ENCODE measurements around the gene RPP30. TPM values are rescaled to one million over a fixed set of nuclear protein-coding genes. Genes with fewer than 3 reads are reported as not detected.

RPP30 gene
- polyA plus RNA-seq (2013, experiment 1 of 2; ENCODE audit: insufficient read length): 43.1 TPM
- polyA plus RNA-seq (2013, experiment 2 of 2; ENCODE audit: insufficient read length): 43.7 TPM

DNA sequence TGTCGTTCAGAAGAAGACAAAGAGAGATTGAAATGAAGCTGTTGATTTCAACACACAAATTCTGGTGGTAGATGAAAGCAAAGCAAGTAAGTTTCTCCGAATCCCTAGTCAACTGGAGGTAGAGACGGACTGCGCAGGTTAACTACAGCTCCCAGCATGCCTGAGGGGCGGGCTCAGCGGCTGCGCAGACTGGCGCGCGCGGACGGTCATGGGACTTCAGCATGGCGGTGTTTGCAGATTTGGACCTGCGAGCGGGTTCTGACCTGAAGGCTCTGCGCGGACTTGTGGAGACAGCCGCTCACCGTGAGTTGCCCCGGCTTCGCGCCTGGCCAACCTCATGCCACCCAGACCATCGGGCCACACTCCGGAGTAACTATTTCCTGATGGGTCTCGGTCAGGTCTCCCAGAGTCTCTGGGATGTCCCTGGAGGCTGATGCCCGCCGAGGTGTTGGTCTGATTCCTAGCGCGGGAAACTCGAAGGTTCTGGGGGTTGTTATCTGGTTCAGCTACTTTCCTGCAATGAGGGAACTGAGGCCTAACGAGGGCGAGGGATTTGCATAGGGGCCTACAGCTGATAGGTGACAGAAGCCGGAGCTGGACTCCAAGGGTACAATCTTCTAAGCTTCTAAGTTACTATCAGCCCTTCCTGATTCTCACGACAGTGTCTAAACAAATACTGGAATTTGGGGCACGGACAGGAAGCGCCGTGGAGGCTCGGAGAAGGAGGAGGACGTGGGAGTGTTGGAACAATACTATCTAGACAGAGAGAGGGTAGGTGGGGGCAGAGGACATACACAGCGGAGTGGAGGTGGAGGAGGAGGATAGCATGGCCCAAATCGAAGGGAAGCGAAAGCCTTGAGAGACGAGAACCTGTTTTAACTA, at the start of gene RPP30:
TSS of gene RPP30 (plus strand) at position 209 of the 882 bp plus-strand sequence. CDS start at position 222, 13 bp downstream.
- peak; percentile 71 for DNase-seq

- no peak for DNase-seq
Measured at GRCh38 chr10:90822508-90822907, 49.3 kb upstream of the RPP30 start.

GRCh38 chr10:90832111-90832510, 39.7 kb upstream of the RPP30 start:
- DNase-seq: no peak

- no peak for DNase-seq
Measured at GRCh38 chr10:90834326-90834725, 37.4 kb upstream of the RPP30 start.

DNA sequence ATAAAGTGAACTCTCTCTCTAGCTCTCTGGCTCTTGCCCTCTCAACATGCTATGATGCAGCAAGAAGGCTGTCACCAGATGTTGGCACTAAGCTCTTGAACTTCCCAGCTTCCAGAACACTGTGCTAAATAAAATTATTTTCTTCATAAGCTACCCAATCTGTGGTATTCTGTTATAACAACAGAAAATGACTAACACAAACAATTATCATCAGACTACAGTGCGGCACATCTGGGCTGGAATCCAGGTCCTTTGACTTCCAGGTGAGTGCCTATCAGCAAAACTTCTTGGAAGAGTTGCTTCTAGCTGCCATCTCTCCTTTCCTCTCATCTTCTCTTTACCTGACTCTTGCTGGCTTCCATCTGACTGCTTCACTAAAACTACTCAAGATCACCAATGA, 34.3 kb upstream of the RPP30 start:
- no peak for DNase-seq

DNA sequence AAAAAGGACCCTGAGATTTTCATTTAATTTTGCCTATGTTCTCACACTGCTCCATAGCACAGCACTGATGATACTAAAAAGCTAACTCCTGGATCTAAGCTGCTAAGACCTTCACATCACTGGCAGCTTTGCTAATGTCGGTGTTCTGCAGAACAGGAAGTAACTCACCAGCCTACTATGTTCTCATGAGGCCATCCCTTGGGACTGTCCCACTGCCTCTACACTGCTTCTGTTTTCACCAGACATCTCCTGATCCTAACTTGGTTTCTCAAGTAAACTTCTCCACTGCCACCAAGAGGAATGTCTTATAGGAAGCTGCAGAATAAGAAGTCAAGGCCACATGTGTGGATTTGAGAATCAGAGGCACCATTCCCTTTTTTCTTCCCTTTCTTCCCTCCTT, 29.0 kb upstream of the RPP30 start:
- peak; percentile 17 for DNase-seq

- no peak for DNase-seq
Measured at GRCh38 chr10:90845726-90846125, 26.0 kb upstream of the RPP30 start.

DNA sequence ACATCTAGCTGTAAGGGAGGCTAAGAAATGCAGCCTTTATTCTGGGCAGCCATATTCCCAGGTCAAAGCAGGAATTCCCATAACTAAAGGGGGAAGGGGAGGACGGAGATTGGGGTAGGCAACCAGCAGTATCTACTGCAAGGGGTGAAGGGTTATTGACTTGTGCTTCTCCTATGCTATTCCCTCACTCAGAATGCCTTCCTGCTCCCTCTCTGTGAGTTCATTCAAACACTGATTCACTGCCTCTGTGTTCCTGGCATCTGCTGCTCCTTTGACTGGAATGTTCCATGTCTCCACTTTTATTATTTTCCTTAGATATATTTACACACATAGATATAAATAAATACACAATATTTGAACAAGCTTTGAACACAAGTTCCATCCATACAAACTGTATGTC, 25.0 kb upstream of the RPP30 start:
- DNase-seq: no peak

GRCh38 chr10:90847436-90847835, 24.3 kb upstream of the RPP30 start:
- DNase-seq: no peak

GRCh38 chr10:90849956-90850749, 21.6 kb upstream of the RPP30 start:
- DNase-seq: peak; percentile 45

- no peak for DNase-seq
Measured at GRCh38 chr10:90855126-90855525, 16.6 kb upstream of the RPP30 start.

GRCh38 chr10:90856261-90856660, 15.5 kb upstream of the RPP30 start:
- DNase-seq: no peak

GRCh38 chr10:90856964-90857634, 14.7 kb upstream of the RPP30 start:
- no peak for DNase-seq

- peak; percentile 59 for DNase-seq
Measured at GRCh38 chr10:90857635-90858460, 13.9 kb upstream of the RPP30 start, which contains the start of gene HTR7. Gene HTR7 (minus strand): TSS chr10:90858039. CDS start chr10:90857671, 368 bp downstream.

- DNase-seq: no peak
Measured at GRCh38 chr10:90858461-90858968, 13.3 kb upstream of the RPP30 start.

DNA sequence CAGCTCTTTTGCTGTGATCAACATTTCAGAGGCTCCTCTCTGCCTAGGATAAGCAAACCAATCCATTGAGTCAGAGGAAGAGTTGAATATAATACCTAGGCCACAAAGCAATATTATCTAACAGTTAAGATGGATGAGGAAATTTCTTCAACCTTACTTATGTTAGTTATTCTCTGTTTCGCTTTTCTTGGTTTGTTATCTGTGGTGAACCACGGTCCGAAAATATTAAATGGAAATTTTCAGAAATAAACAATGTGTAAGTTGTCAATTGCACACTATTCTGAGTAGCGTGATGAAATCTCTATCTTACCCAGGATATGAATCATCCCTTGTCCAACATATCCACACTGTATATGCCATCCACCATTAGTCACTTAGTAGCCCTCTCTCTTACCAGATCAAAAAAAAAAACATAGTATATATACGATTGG, 12.4 kb upstream of the RPP30 start:
- peak; percentile 82 for DNase-seq

GRCh38 chr10:90860790-90861189, 11.0 kb upstream of the RPP30 start:
- no peak for DNase-seq

DNA sequence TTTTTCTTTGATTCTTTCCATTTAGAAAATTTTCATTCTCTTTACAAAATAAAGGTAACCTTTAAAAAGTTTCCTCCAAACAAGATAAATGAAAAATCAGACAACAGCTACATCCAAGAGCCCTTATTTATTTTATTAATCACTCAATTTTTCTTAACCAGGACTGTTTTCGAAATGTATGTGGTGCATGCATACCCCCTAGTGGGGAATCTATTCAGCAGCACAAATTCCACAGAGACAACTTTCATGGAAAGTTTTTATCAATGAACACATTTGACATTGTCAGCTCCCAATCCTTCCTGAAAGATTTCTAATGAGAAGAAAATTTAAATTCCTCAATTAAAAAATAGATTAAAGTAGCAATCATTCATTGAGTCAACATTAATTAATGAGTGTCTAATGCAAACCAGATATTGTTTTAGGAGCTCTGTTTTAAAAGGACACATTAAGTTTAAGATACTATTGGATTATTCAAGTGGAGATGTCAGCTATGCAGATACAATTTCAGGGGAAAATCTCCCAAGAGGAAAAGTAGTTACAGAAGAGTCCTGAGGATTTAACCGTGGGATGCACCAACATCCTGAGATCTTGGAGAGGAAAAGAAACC, 8.8 kb upstream of the RPP30 start:
- DNase-seq: peak; percentile 61

DNA sequence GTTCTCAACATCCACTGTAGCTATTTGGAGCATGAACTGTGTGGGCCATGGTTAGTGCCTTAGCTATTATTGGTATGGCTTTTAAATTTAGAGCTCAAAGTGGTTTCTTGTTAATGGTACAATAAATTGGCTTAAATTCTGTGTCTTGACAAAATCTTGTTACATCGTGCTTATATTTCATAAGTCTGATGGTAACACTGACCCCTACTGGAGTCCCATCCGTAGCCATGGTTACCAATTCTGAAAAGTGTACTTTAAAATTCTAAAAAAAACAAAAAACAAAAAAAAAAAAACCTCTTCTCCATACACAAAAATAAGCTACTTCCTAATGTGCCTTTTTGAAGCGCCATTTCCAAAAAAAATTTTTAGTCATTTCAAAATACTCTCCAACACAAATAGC, 6.4 kb upstream of the RPP30 start:
- peak; percentile 42 for DNase-seq

GRCh38 chr10:90866050-90866598, 5.7 kb upstream of the RPP30 start:
- no peak for DNase-seq

DNA sequence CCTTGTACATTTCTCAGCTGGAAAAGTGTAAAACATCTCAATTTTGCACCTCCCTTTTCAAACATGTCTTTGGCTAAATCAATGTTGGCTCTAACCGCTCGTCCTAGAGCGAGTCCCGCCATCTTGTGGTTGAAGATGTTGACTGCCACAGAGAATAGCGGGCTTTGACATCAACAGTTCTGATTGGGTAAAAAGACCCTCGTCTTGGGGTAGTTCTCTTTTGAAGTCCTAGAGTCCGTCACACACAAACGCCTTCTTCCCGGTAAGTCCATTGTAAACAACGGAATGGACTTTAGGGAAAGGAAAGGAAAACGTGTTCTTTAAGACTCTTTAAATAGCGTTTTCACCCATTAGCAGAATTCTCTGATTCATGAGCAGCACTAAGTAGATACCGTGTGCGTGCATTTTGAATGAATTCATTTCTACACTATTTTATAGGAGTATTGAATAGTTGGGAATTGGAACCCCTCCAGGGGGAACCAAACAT, 452 bp upstream of the RPP30 start:
- DNase-seq: peak; percentile 81
